NCI-H187 treated with DMSO at 0.1 percent for 48 hours (cell line): ENCODE measurements around the gene RAP2B.
"Not testable (repeated sequence)": the region's sequence is repeated elsewhere in the genome, so short reads cannot be mapped to it uniquely, and the experiment has no call there.

Source experiments
- DNase-seq: peaks from one replicate; lab custom pipeline; 2025; lab: John Stamatoyannopoulos, UW

RAP2B gene

DNA sequence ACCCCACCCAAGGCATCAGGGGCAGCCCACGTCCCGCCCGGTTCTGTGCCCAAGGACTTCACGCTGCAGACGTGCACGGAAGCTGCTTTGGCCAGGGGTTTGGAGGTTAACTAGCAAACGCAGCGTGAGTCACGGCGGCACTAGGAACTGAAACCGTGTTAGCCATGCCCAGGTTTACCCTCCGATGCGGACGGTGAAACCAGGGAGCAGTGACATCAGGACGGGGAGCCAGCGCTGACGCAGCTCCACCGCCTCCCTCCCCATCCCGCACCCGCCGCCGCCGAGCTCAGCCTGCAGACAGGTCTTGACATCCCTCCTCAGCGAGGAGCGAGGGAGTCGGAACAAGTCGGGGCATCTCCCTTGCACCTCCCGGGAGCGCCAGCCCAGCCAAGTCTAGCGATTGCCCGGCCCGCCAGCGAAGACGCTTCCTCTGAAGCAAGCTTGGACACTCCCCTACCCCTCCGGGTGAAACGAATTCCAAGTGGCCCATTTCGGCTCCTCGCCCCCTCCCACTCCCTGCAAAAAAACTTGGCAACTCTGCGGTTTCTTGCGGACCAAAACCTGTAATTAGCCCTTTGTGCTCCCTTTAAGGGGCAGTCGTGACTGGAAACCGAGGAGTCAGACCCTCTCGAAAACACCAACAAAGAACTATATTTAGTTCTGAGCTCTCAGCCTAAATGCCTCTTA, 1.4 kb upstream of the RAP2B start:
- no peak for DNase-seq

DNA sequence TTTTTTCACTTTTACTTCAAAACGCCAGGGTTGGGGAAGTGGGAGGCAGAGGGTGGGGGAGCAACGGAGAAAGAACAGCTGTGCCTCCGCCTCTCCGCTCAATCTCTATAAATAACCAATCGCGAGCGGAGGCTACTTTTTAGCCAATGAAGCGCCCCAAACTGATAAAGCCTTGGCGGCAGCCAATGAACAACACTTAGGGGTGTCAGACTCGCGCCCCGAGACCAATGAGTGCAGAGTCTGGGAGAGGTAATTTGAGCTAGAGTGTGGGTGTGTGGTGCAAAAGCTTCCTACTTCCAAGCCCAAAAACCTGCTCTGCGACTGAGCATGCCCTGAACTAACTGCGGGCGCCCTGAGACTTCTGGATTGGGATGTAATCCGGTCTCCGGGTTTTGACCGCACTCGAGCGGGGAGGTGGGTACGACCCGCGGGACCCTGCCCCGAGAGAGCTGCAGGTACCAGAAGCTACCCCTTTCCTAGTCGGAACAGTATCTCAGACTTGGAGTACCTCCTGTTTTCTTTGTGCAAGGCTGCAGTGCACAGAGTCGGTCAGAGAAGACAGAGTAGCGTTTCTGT, 800 bp upstream of the RAP2B start:
- no peak for DNase-seq

DNA sequence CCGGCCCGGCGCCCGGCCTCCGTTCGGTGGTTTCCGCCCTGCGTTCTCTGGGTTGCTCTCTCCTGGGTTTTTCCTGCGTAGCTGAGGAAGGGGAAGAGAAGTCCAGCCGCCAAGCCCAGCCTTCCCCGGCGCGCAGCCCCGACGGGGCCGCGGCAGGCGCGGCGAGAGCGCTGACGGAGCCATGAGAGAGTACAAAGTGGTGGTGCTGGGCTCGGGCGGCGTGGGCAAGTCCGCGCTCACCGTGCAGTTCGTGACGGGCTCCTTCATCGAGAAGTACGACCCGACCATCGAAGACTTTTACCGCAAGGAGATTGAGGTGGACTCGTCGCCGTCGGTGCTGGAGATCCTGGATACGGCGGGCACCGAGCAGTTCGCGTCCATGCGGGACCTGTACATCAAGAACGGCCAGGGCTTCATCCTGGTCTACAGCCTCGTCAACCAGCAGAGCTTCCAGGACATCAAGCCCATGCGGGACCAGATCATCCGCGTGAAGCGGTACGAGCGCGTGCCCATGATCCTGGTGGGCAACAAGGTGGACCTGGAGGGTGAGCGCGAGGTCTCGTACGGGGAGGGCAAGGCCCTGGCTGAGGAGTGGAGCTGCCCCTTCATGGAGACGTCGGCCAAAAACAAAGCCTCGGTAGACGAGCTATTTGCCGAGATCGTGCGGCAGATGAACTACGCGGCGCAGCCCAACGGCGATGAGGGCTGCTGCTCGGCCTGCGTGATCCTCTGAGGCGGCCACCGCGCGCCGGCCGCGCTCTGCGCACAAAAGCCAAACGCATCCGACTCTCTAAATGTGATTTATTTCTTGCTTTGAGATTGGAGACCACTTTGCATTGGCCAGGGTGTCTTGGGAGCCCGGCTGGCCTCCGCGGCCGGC, 727 bp downstream of the RAP2B start:
- DNase-seq = no peak

DNA sequence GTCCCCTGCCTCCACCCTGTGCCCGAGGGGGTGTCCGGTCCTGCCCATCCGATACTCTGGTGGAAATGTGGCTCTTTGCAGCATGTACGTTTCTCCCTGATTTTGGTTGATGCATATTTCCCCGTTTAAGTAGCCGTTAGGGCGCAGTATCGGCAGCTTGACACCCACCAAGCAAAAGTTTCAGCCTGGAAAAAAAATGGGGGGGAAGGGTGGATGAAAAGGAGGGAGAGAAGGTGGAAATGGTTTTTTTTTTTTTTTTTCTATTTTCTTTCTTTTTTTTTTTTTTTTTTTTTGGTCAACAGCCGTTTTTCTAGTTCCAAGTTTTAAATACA, 1.3 kb downstream of the RAP2B start:
- no peak for DNase-seq

DNA sequence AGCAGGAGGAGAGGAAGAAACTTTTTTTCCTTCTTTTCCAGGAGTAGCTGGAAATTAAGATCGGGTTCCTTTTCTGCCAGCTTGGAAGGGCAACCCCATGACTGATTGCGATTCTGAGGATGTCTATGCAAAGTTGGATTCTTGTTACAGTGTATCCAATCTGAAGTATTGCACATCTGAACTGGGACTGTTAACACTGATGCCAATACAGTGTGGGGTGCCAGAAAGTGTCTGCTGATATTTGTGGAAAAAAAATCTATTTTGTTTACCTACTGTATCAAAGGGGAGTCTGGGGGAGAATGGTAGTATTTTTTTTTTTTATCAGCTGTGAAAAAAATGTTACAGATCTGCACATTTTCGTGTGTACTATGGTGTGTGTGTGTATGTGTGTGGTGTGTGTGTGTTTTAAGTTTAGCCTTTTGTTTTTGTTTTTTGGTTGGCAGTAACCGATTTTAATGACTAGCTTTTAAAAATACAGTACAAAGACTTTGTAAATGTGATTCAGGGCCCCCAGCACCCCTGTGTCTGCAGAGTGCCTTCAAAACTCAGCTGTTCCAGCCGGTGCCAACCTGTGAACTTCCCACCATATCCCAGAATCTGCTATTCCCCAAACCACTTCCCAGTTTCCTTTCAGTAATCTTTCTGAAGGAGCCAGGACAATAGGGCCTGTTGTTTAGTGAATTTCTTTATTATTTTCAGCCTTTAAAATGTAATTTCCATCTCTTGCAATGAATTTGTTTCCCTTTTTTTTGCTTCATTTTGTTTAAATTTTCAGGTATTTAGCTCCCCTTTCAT, 1.9 kb downstream of the RAP2B start:
- DNase-seq = no peak

DNA sequence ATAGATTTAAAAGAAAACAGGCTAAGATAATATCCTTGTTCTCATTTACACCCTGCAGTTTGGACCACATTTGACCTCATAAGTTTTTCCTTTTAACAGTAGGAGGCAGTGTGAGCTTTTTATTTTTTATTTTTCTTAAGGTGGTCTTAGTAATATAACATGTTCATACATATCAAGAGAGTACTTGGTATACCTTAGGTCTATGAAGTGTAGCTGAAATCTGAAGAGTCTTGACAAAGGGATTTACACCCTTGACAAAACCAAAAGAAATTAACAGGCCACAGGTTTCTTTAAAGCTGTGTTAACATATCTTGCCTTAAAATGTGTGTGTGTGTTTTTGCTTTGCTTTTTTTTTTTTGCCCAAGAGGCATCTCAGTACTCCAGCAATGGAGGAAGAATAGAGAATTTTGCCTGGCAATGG, 3.2 kb downstream of the RAP2B start:
- no peak for DNase-seq

DNA sequence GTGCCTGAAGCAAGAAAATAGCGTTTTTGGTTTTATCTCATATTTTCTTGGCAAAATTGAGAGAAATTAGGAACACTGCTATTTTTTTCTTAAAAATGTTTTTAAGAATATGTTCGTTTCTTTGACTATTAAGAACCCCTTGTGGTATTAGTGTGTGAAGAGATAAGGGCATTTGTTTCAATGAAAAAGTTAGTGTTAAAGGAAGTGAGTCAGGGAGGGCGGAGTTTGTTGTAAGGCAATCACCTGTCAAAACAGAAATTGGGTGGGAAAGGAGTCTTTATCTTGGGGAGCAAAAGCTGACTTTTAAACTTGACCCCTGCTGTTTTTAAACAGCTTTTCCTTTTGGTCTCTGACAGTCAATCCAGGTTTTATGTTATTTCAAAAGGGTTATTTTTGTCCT, 4.2 kb downstream of the RAP2B start:
- no peak for DNase-seq

DNA sequence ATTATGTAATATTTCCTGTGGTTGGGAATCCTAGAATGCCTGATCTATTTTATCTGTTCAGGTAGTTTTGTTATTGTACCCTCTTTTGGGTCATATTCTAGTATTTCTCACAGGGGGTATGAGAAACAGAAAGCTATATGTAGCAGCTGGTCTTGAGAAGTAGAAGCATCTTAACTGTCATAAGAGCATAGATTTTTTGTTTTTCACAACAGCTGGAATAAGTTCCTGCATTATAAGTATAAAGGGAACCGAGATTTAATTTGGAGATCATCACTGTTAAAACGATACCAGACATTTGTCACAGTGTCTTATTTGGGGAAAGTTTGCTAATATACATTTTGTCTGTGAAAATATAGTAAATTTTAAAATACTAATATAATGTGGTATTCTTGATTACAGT, 4.8 kb downstream of the RAP2B start:
- no peak for DNase-seq

DNA sequence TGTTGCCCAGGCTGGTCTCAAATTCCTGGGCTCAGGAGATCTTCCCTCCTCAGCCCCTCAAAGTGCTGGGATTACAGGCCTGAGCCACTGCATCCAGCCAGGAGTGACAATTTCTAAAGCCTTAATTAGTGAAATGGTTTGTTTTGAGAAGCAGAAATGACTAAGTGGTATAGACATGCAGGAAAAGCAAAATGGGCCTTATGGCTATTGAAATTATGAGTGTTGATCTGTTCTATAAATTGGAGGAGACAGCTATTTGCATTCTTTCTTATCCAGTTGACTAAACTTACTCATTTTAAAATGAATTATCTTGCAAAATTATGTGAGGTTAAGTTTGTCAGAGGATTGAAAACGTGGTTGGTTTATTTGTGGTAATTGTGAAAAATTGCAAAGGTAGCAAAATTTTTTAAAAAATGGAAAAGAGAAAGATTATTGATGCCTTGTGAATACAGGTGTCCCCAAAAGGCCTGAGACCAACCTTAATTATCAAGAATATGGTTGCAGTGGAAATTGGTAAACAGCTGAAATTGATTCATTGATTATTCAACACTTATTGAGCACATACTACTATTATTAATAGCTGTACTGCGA, 7.9 kb downstream of the RAP2B start:
- DNase-seq = no peak

DNA sequence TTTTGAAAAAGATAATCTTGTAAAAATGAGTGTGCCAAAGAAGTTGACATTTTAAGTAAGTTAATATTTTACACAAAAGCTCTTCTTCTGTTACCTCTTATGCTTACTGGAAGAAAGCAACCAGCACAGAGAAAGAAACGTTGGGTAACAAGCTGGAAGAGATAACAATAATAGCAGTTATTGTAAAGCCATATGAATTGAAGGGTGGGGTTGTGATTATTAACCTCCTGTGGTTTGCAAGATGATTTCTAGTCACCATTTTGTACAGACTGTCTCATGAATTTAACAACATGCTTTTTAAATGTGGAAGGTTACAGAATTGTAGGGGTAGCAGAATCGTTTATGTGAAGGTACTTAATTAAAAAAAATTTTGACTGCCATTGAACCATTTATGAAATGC, 9.2 kb downstream of the RAP2B start:
- no peak for DNase-seq

DNA sequence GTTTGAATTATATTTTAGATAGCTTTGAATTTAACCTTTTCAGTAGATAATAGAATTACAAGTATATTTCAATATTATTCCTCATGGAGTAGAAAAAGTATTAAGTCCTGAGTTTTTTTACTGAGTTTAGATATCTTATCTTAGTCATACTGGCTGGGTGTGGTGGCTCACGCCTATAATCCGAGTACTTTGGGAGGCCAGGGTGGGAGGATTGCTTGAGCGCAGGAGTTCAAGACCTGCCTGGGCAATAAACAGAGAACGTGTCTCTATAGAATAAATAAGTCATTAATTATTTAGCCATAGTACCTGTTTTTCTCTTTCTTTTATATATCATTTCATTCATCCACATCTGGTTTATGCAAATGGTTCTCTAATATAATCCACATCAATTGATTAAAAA, 9.9 kb downstream of the RAP2B start:
- no peak for DNase-seq

DNA sequence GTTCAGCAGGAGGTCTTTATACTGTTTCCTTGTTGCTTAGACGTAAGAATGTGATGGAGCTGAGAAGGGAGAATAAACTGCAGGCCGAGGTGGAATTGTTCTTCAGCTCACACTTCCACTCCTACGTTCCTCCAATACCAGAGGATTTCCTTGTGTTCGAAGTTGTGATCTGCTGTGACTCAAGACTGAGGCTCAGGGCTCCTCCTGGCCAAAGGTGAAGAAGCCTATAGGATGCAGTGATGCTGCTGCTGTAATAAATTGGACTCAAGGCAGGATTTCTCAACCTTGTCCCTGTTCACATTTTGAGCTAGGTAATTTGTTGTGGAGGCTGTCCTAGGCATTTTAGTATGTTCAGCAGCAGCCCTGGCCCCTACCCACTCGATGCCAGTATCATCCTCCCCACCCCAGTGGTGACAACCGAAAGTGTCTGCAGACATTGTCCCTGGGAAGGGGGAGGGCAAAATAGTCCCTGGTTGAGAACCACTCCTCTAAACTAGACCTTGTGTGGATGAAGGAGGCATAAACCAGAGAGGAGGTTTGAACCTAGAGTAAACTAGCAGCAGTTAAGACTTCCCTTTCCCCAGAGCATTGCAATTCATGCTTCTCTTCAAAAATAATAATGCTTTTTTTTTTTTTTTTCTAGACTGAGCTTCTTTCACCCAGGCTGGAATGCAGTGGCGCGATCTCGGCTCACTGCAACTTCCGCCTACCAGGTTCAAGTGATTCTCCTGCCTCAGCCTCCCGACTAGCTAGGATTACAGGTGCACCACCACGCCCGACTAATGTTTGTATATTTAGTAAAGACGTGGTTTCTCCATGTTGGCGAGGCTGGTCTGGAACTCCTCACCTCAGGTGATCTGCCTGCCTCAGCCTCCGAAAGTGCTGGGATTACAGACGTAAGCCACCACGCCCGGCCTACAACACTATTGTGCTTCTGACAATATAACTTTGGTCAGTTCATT, 11.1 kb downstream of the RAP2B start:
- DNase-seq = no peak

DNA sequence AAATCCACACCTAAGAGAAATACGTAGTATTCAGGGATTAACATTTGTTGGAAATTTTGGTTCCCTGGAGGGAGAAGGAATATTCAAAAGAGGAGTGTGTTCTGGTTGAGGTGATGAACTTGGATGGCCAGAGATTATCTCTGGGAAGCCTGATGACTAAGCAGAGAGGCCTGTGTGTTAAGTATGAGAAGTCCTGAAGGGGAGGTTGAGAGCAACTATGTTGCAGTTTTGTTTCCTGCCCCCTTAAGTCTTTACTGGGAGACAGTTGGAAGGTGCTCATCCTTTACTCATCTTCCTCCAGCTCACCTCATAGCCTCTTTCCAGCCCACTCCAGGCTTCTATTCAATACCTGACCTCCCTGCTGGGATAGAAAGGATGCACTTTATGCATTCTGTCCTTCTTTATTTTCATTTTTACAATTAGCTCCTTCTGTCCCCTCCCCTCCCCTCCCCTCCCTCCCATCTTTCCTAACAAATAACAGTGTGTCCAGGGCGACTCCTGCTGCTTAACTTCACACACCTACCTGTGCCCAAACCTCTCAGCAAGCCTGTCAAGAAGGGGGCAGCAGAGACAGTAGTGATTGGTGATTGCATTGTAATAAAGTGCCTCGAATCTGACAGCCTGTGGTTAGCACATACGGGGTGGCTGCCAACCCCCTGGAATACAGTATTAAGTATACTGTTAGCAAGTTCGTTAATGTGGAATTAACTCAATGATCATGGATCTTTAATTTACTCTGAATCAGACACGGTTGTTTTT, 11.9 kb downstream of the RAP2B start:
- no peak for DNase-seq

DNA sequence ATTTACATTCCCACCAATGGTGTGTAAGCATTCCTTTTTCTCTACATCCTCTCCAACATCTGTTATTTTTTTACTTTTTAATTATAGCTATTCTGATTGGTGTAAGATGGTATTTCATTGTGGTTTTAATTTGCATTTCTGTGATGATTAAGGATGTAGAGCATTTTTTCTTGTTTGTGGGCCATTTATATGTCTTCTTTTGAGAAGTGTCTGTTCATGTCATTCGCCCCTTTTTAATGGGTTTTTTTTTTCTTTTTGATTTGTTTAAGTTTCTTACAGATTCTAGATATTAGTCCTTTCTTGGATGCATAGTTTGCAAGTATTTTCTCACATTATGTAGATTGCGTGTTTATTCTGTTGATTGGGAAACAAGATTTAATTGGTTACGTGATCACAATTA, 14.2 kb downstream of the RAP2B start:
- DNase-seq = no peak

DNA sequence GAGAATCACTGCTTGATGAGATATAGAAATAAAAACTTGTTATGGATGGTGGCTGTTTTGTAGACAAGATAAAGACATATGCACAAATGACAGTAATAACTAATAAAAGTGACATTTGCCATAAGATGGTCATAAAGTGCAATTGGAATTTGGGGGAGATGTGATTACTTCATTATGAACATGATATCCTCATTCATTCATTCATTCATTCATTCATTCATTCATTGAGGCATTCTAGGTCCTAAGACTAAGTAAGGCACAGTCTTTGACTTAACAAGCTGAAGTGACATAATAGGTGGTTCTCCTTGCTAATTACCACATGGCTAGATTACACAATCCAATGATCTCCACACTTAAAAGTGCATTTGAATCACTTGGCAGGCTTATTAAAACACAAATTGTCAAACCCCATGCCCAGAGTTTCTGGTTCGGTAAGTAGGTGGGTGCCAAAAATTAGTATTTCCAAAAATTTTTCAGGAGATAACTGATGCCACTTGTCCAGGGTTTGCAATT, 18.9 kb downstream of the RAP2B start:
- no peak for DNase-seq

DNA sequence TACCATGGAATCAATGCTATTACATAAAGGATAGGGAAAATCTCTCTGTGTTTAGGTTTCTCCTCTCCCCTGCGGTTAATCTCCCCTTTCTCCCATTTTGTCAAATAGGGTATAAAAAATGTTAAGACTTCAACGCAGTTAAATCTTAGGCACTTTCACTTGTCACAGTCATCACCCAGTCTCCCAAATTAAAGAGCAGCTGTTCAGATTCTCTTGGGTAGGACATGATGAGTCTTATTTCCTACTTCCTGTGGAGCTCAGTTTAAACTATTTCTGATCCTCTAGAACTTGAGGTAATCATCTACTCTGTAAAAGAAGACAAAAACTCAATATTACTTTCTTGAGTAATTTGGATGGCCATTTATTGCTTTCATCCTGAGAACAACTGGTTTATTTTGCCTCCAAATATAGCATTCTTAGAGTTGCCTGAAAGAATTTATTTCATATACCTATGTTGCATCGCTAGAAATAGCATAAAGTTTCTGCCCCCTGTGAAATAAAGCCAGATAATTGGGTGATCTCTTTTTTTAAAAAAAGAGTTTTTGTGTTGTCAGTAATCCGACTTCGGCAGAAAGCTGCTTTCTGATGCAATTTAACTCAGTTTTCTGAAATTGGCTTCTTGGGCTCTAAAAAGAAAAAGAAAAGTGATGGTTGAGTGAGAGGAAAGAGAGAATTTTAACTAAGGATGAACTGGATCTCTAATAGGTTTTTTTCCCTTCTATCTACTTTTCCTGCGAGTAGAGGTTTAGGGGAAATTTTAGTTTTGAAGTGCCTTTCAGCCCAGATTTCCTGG, 20.7 kb downstream of the RAP2B start:
- DNase-seq = no peak

DNA sequence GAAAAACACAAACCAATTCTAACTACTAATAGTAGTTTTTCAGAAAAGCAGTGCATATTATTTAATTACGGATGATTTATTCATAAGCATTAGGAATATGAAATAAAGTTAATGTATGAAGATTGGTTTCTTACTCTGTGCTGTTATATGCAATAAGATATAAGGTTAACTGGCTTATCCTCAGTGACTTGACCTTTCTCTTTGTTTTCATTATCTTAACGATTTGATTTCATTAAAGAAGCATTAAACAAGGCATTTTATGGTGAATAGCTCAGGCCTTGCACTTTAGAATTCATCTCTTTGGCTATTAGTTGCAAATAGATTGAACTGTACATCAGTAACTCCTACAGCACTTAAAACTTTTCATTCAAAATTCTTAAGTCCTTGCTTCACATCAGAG, 28.9 kb downstream of the RAP2B start:
- DNase-seq = no peak

DNA sequence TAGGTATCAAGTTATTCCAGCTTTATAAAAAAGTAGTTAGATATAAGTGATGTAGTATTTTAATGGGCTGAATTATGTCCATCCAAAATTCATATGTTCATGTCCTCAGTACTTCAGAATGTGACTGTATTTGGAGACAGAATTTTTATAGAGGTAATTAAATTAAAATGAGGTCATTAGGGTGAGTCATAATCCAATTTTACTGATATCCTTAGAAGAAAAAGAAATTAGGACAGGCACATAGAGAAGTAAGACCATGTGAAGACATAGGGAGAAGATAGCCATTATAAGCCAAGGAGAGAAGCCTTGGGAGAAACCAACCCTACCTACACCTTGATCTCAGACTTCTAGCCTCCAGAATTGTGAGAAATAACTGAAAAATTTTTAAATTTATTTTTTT, 30.3 kb downstream of the RAP2B start:
- no peak for DNase-seq

DNA sequence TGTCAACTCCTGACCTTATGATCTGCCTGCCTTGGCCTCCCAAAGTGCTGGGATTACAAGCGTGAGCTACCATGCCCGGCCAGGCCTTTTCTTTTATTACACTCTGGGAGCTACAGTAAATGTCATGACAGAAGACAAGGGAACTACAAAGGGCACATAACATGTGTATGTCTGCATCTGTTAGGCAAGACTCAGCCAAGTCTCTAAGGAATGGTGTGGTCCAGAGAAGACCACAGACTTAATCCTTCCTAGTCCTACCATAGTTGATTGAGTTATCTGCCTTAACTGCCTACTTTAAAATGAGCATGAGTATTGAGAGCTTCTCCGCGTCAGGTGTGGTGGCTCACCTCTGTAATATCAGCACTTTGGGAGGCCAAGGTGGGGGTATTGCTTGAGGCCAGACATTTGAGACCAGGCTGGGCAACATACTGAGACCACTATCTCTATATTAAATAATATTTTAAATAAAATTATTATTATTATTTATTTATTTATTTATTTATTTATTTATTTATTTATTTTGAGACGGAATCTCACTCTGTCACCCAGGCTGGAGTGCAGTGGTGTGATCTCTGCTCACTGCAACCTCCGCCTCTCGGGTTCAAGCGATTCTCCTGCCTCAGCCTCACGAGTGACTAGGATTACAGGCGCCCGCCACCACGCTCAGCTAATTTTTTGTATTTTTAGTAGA, 31.9 kb downstream of the RAP2B start:
- DNase-seq = not testable (repeated sequence)
